BJ (cell line): ENCODE measurements around the gene ERG. TPM values are rescaled to one million over a fixed set of nuclear protein-coding genes. Genes with fewer than 3 reads are reported as not detected.

Experiments used
- CTCF ChIA-PET: fragments of 350-600 bp; formaldehyde crosslinking; extraction: SDS; loops from one replicate; lab custom pipeline; 2021; ENCODE audit warnings: antibody characterized with exemption, inconsistent platforms; lab: Yijun Ruan, JAX
- POLR2A ChIA-PET: fragments of 300-600 bp; sonication (Branson Sonifier 250); formaldehyde crosslinking; extraction: SDS; loops from one replicate; lab custom pipeline; 2021; ENCODE audit warnings: antibody characterized with exemption; lab: Charles Lee
- DNase-seq: peaks from one replicate; pipeline ENCODE4 v3.0.0-alpha.2; 2011; ENCODE audit warnings: low read depth
- H3K27me3 ChIP-seq: 2 replicates; pipeline ENCODE4 v1.6.0; 2011; ENCODE audit warnings: low read length; ENCODE audit not compliant: control insufficient read depth, insufficient read depth
- H3K36me3 ChIP-seq: 2 replicates; pipeline ENCODE4 v1.5.1; 2011; ENCODE audit warnings: low read length; ENCODE audit not compliant: control insufficient read depth, insufficient read depth
- H3K4me3 ChIP-seq: 2 replicates; pipeline ENCODE4 v1.5.1; 2011; ENCODE audit warnings: low read depth, mild to moderate bottlenecking, control low read depth, low read length
- CTCF ChIP-seq: IDR thresholded peaks from 2 replicates; pipeline ENCODE4 v1.5.1; 2011; ENCODE audit warnings: low read depth, mild to moderate bottlenecking, control low read depth, inconsistent platforms, low read length, moderate library complexity; ENCODE audit not compliant: insufficient read depth
- polyA plus RNA-seq: library from polyadenylated mRNA; depleted of rRNA; stranded (reverse); fragments of >200 nt; gene quantifications from 2 replicates; pipeline ENCODE4 v1.2.3, GENCODE V29; 2011

The ERG gene
- polyA plus RNA-seq, 1 experiment: not detected

GRCh38 chr21:38489729-38490128 lies 8.5 kb downstream of the ERG start:
- ChIA-PET POLR2A (no interaction called here), CTCF (no interaction called here)
- Histone ChIP-seq H3K4me3 (no peak overlapping the region), H3K27me3 (no peaks in the 10 kb centered on the region; the same call in 1 of the 2 replicates), H3K36me3 (no peaks in the 10 kb centered on the region)
- no peak for DNase-seq
- no peak for TF ChIP-seq CTCF

GRCh38 chr21:38489271-38489652 lies 9.0 kb downstream of the ERG start:
- Histone ChIP-seq H3K4me3 (no peak overlapping the region), H3K27me3 (no peaks in the 10 kb centered on the region; the same call in 1 of the 2 replicates), H3K36me3 (no peaks in the 10 kb centered on the region)
- ChIA-PET CTCF (no interaction called here), POLR2A (no interaction called here)
- TF ChIP-seq CTCF: no peak
- DNase-seq: no peak

GRCh38 chr21:38488640-38489270 lies 9.5 kb downstream of the ERG start:
- CTCF ChIA-PET: no interaction called here
- H3K27me3 ChIP-seq: no peaks in the 10 kb centered on the region; the same call in 1 of the 2 replicates
- no peaks in the 10 kb centered on the region for H3K36me3 ChIP-seq
- DNase-seq: no peak
- TF ChIP-seq CTCF: no peak
- POLR2A ChIA-PET: no interaction called here
- no peak overlapping the region for H3K4me3 ChIP-seq

- CTCF ChIA-PET: no interaction called here
- no peak for TF ChIP-seq CTCF
- Histone ChIP-seq H3K4me3 (no peak overlapping the region), H3K36me3 (no peaks in the 10 kb centered on the region), H3K27me3 (no peaks in the 10 kb centered on the region; the same call in 1 of the 2 replicates)
- DNase-seq: no peak
- POLR2A ChIA-PET: no interaction called here
Measured at GRCh38 chr21:38487901-38488639, 10.2 kb downstream of the ERG start.

GRCh38 chr21:38486706-38487105 lies 11.6 kb downstream of the ERG start:
- POLR2A ChIA-PET: no interaction called here
- no peaks in the 10 kb centered on the region; the same call in 1 of the 2 replicates for H3K27me3 ChIP-seq
- H3K36me3 ChIP-seq: no peaks in the 10 kb centered on the region
- TF ChIP-seq CTCF: no peak
- no peak overlapping the region for H3K4me3 ChIP-seq
- CTCF ChIA-PET: interaction anchor here (0.6 to 1.0 kb wide), 2 partner anchors 11 to 653 kb away, joined by 3 to 4 read pairs; no protein-coding TSS in a partner anchor
- DNase-seq: no peak
